Sigmoid colon (tissue), 4 donors: ENCODE results near the gene ADAM23.

Experiments used
- CTCF ChIP-seq, 4 experiments: fragments of 450-650 bp in 3 of 4; fragments of 200-600 bp in 1 of 4; IDR thresholded peaks; one replicate each; pipeline ENCODE4 v1.5.1; 2016 to 2019; ENCODE audit warnings: antibody characterized with exemption in 4 of 4, mild to moderate bottlenecking in 3 of 4, moderate library complexity in 2 of 4
- POLR2AphosphoS5 ChIP-seq, 4 donors: sonication (generic); formaldehyde crosslinking; IDR thresholded peaks; one replicate each; pipeline ENCODE4 v1.6.1; 2017; ENCODE audit warnings: antibody characterized with exemption in 4 of 4

GRCh38 chr2:206512999-206513398 is 69.7 kb downstream of the ADAM23 start:
- no peak for TF ChIP-seq CTCF (IDR thresholded peaks at IDR 0.05)
- TF ChIP-seq POLR2AphosphoS5 (IDR thresholded peaks at IDR 0.05): no peak
